Measurements from ENCODE around the gene GNE. TPM values are rescaled to one million over a fixed set of nuclear protein-coding genes. Genes with fewer than 3 reads are reported as not detected.

Gene GNE
- total RNA-seq, 1 donor: 23.8 TPM

GRCh38 chr9:36268007-36268427 is 9.8 kb upstream of the GNE start:
- DNase-seq (ENCODE audit: low read depth): peak; percentile 70
- no peak for TF ChIP-seq CTCF (IDR thresholded peaks at IDR 0.05; ENCODE audit: insufficient read depth, low read length)

GRCh38 chr9:36264896-36265295 is 6.6 kb upstream of the GNE start:
- DNase-seq (ENCODE audit: low read depth): no peak
- TF ChIP-seq CTCF (IDR thresholded peaks at IDR 0.05; ENCODE audit: insufficient read depth, low read length): no peak

More at GRCh38 chr9:36268007-36268427, 9.8 kb upstream of the GNE start:
- no peak overlapping the region for H3K4me3 ChIP-seq (ENCODE audit: low read depth, low read length)

GRCh38 chr9:36263683-36264082 is 5.4 kb upstream of the GNE start:
- H3K4me3 ChIP-seq (ENCODE audit: low read depth, low read length): no peak overlapping the region
- no peak for DNase-seq (ENCODE audit: low read depth)
- no peak for TF ChIP-seq CTCF (IDR thresholded peaks at IDR 0.05; ENCODE audit: insufficient read depth, low read length)

More at GRCh38 chr9:36264896-36265295, 6.6 kb upstream of the GNE start:
- H3K4me3 ChIP-seq (ENCODE audit: low read depth, low read length): no peak overlapping the region

GRCh38 chr9:36258996-36259533 is 817 bp upstream of the GNE start:
- peak overlapping the region; percentile 83 for H3K4me3 ChIP-seq (ENCODE audit: low read depth, low read length)
- TF ChIP-seq CTCF (IDR thresholded peaks at IDR 0.05; ENCODE audit: insufficient read depth, low read length): no peak
- no peak for DNase-seq (ENCODE audit: low read depth)

- no peak for TF ChIP-seq CTCF (IDR thresholded peaks at IDR 0.05; ENCODE audit: insufficient read depth, low read length)
- no peak for DNase-seq (ENCODE audit: low read depth)
These were observed 6.8 kb downstream of the GNE start for GRCh38 chr9:36251428-36251827.

GRCh38 chr9:36250079-36250478 is 8.2 kb downstream of the GNE start:
- no peak for TF ChIP-seq CTCF (IDR thresholded peaks at IDR 0.05; ENCODE audit: insufficient read depth, low read length)
- no peak overlapping the region for H3K4me3 ChIP-seq (ENCODE audit: low read depth, low read length)
- DNase-seq (ENCODE audit: low read depth): no peak

More at GRCh38 chr9:36251428-36251827, 6.8 kb downstream of the GNE start:
- H3K4me3 ChIP-seq (ENCODE audit: low read depth, low read length): no peak overlapping the region

GRCh38 chr9:36249189-36249588 is 9.1 kb downstream of the GNE start:
- no peak overlapping the region for H3K4me3 ChIP-seq (ENCODE audit: low read depth, low read length)
- DNase-seq (ENCODE audit: low read depth): no peak
- no peak for TF ChIP-seq CTCF (IDR thresholded peaks at IDR 0.05; ENCODE audit: insufficient read depth, low read length)
